Ectodermal cell (in vitro differentiated cells): Measurements from ENCODE around the gene ANKS1B.

Source experiments
- H3K27ac ChIP-seq: 2 replicates; pipeline ENCODE4 v1.7.0; 2013; ENCODE audit warnings: mild to moderate bottlenecking, low read depth, low read length; ENCODE audit not compliant: insufficient read depth, poor library complexity, severe bottlenecking
- H3K27me3 ChIP-seq: 2 replicates; pipeline ENCODE4 v1.7.0; 2013; ENCODE audit warnings: mild to moderate bottlenecking, low read length; ENCODE audit not compliant: insufficient read depth, control insufficient read depth, poor library complexity, severe bottlenecking
- H3K36me3 ChIP-seq: one replicate; pipeline ENCODE4 v1.7.0; 2013; ENCODE audit warnings: low read length; ENCODE audit not compliant: control insufficient read depth, insufficient read depth
- H3K4me1 ChIP-seq: one replicate; pipeline ENCODE4 v1.7.0; 2013; ENCODE audit warnings: low read length; ENCODE audit not compliant: control insufficient read depth, insufficient read depth
- H3K4me3 ChIP-seq: 2 replicates; pipeline ENCODE4 v1.7.0; 2013; ENCODE audit warnings: low read depth, low read length, control low read depth; ENCODE audit not compliant: insufficient read depth
- H3K9me3 ChIP-seq: 2 replicates; pipeline ENCODE4 v1.7.0; 2013; ENCODE audit warnings: mild to moderate bottlenecking, low read length, moderate library complexity; ENCODE audit not compliant: control insufficient read depth
- WGBS, 2 experiments: methylation state at CpG; one replicate each; pipeline ENCODE4 v1.1.7; 2013; ENCODE audit warnings: missing lambda C conversion rate in 2 of 2; 5-methylcytosine and 5-hydroxymethylcytosine counted together

The ANKS1B gene

GRCh38 chr12:98885778-98886177 lies 1099.0 kb downstream of the ANKS1B start:
- Histone ChIP-seq H3K27me3 (peaks cover 9% of the 10 kb centered on the region), H3K27ac (no peak overlapping the region), H3K4me3 (no peak overlapping the region), H3K36me3 (no peaks in the 10 kb centered on the region), H3K9me3 (no peaks in the 10 kb centered on the region), H3K4me1 (no peaks in the 10 kb centered on the region)
- WGBS, 2 experiments: 20 to 59% methylated on average over 1 to 2 of the region's 2 CpGs

GRCh38 chr12:98883231-98883630 lies 1101.5 kb downstream of the ANKS1B start:
- H3K4me1 ChIP-seq: no peaks in the 10 kb centered on the region
- no peaks in the 10 kb centered on the region for H3K36me3 ChIP-seq
- H3K9me3 ChIP-seq: no peaks in the 10 kb centered on the region
- WGBS, 2 experiments: 83 to 100% methylated on average over 1 to 2 of the region's 2 CpGs
- no peak overlapping the region for H3K4me3 ChIP-seq
- H3K27me3 ChIP-seq: no peaks in the 10 kb centered on the region
- H3K27ac ChIP-seq: no peak overlapping the region

GRCh38 chr12:98882526-98882925 lies 1102.2 kb downstream of the ANKS1B start:
- WGBS, 2 experiments: 88% methylated on average over 1 of the region's 1 CpG; no CpG with 5 or more reads in 1 of the 2 experiments
- no peak overlapping the region for H3K4me3 ChIP-seq
- no peaks in the 10 kb centered on the region for H3K27me3 ChIP-seq

GRCh38 chr12:98873776-98874175 lies 1111.0 kb downstream of the ANKS1B start:
- H3K9me3 ChIP-seq: no peaks in the 10 kb centered on the region
- no peak overlapping the region for H3K4me3 ChIP-seq
- H3K4me1 ChIP-seq: no peaks in the 10 kb centered on the region
- H3K36me3 ChIP-seq: no peaks in the 10 kb centered on the region
- no peak overlapping the region for H3K27ac ChIP-seq
- no peaks in the 10 kb centered on the region for H3K27me3 ChIP-seq
- WGBS, 2 experiments: 94% methylated on average over 1 of the region's 1 CpG

More at GRCh38 chr12:98882526-98882925, 1102.2 kb downstream of the ANKS1B start:
- Histone ChIP-seq H3K9me3 (no peaks in the 10 kb centered on the region), H3K27ac (no peak overlapping the region), H3K36me3 (no peaks in the 10 kb centered on the region), H3K4me1 (no peaks in the 10 kb centered on the region)

GRCh38 chr12:98870504-98870903 lies 1114.2 kb downstream of the ANKS1B start:
- 57 to 60% methylated on average over 6 of the region's 6 CpGs for WGBS, 2 experiments
- H3K27me3 ChIP-seq: no peaks in the 10 kb centered on the region

GRCh38 chr12:98869886-98870503 lies 1114.7 kb downstream of the ANKS1B start:
- Histone ChIP-seq H3K36me3 (no peaks in the 10 kb centered on the region), H3K27me3 (no peaks in the 10 kb centered on the region), H3K4me1 (no peaks in the 10 kb centered on the region), H3K4me3 (no peak overlapping the region), H3K9me3 (no peaks in the 10 kb centered on the region), H3K27ac (no peak overlapping the region)
- 88 to 91% methylated on average over 2 of the region's 2 CpGs for WGBS, 2 experiments

More at GRCh38 chr12:98870504-98870903, 1114.2 kb downstream of the ANKS1B start:
- no peaks in the 10 kb centered on the region for H3K36me3 ChIP-seq
- no peaks in the 10 kb centered on the region for H3K4me1 ChIP-seq
- no peak overlapping the region for H3K4me3 ChIP-seq
- no peaks in the 10 kb centered on the region for H3K9me3 ChIP-seq
- H3K27ac ChIP-seq: no peak overlapping the region

GRCh38 chr12:98868538-98868937 lies 1116.2 kb downstream of the ANKS1B start:
- Histone ChIP-seq H3K36me3 (no peaks in the 10 kb centered on the region), H3K4me1 (peaks cover 1% of the 10 kb centered on the region), H3K27ac (no peak overlapping the region), H3K4me3 (no peak overlapping the region), H3K9me3 (no peaks in the 10 kb centered on the region), H3K27me3 (no peaks in the 10 kb centered on the region)
- WGBS, 2 experiments: 86 to 92% methylated on average over 3 to 4 of the region's 4 CpGs

GRCh38 chr12:98868076-98868475 lies 1116.7 kb downstream of the ANKS1B start:
- H3K36me3 ChIP-seq: no peaks in the 10 kb centered on the region
- peaks cover 6% of the 10 kb centered on the region for H3K4me1 ChIP-seq
- H3K27me3 ChIP-seq: no peaks in the 10 kb centered on the region
- no peaks in the 10 kb centered on the region for H3K9me3 ChIP-seq
- H3K27ac ChIP-seq: no peak overlapping the region
- no peak overlapping the region for H3K4me3 ChIP-seq
- WGBS, 2 experiments: 94 to 95% methylated on average over 6 of the region's 6 CpGs

GRCh38 chr12:98864363-98864762 lies 1120.4 kb downstream of the ANKS1B start:
- no peaks in the 10 kb centered on the region for H3K9me3 ChIP-seq
- no peak overlapping the region for H3K27ac ChIP-seq
- 45% methylated on average over 1 of the region's 1 CpG for WGBS, 2 experiments
- H3K27me3 ChIP-seq: no peaks in the 10 kb centered on the region
- peaks cover 25% of the 10 kb centered on the region for H3K4me1 ChIP-seq
- H3K4me3 ChIP-seq: no peak overlapping the region
- no peaks in the 10 kb centered on the region for H3K36me3 ChIP-seq

GRCh38 chr12:98863167-98863566 lies 1121.6 kb downstream of the ANKS1B start:
- H3K9me3 ChIP-seq: no peaks in the 10 kb centered on the region
- H3K4me1 ChIP-seq: peaks cover 25% of the 10 kb centered on the region
- 4% methylated on average over 3 of the region's 3 CpGs for WGBS, 2 experiments
- no peak overlapping the region for H3K4me3 ChIP-seq
- H3K36me3 ChIP-seq: no peaks in the 10 kb centered on the region
- no peaks in the 10 kb centered on the region for H3K27me3 ChIP-seq
- H3K27ac ChIP-seq: no peak overlapping the region
